ENCODE results near the gene WDSUB1. TPM values are rescaled to one million over a fixed set of nuclear protein-coding genes. Genes with fewer than 3 reads are reported as not detected.

Gene WDSUB1
- total and polyA plus RNA-seq, 2 donors (not counting 3 experiments of a cell fraction or from before 2014, with no cell fraction given): 4.0 to 4.8 TPM

GRCh38 chr2:159285433-159285832 is 1.1 kb downstream of the WDSUB1 start:
- intact Hi-C loops (cut with micrococcal nuclease) (no loop called here), dilution Hi-C loops (cut with MboI; ENCODE audit: extremely low pct_ligation_motif_present, low sequenced_read_pairs) (no loop called here)
- peaks cover 7% of the 10 kb centered on the region for H3K4me1 ChIP-seq (ENCODE audit: control insufficient read depth, extremely low read depth, insufficient read depth, low read length)
- H3K36me3 ChIP-seq (ENCODE audit: control insufficient read depth in 2 of 2, extremely low read depth in 1 of 2, insufficient read depth in 2 of 2, low read length in 2 of 2): no peaks in the 10 kb centered on the region
- no peak overlapping the region for H3K27ac ChIP-seq (ENCODE audit: insufficient read depth, low read depth, low read length)
- H3K9ac ChIP-seq (replicated peaks; ENCODE audit: extremely low read depth, insufficient read depth, low read length): no peak overlapping the region
- H3K79me2 ChIP-seq (ENCODE audit: control insufficient read depth, insufficient read depth, low read length): no peaks in the 10 kb centered on the region
- no peaks in the 10 kb centered on the region for H3K27me3 ChIP-seq (ENCODE audit: control insufficient read depth in 2 of 2, insufficient read depth in 2 of 2, low read length in 2 of 2)
- no peaks in the 10 kb centered on the region for H3K9me3 ChIP-seq (replicated peaks; ENCODE audit: control insufficient read depth, insufficient read depth, low read length)
- FAIRE-seq (no peak), DNase-seq (ENCODE audit: low read depth, low spot score) (no peak)
- ChIA-PET POLR2A (no interaction called here), CTCF (interaction anchor here (1.0 to 2.1 kb wide), 3 partner anchors 8 to 683 kb away, joined by 3 to 5 read pairs (median 4); partner anchors contain the start of gene BAZ2B)
- H3K4me2 ChIP-seq (ENCODE audit: insufficient read depth, low read length): peak overlapping the region; percentile 87
- no peak for TF ChIP-seq MAX (IDR thresholded peaks at IDR 0.05; ENCODE audit: insufficient read depth, insufficient read length)
- no peak for TF ChIP-seq GATA2 (IDR thresholded peaks at IDR 0.05; ENCODE audit: insufficient read depth, insufficient read length, low read depth, low read length)
- no peak for TF ChIP-seq MYC (IDR thresholded peaks at IDR 0.05; ENCODE audit: low read depth, low read length)
- TF ChIP-seq JUN (IDR thresholded peaks at IDR 0.05; ENCODE audit: borderline replicate concordance, insufficient read depth, insufficient read length, low read depth): no peak
- no peak for TF ChIP-seq POLR2A (IDR thresholded peaks at IDR 0.05; ENCODE audit: low read depth, low read length)
- no TSS peak for BruUV-seq (replicated peaks)
- H3K4me3 ChIP-seq (replicated peaks in 1 of 3; ENCODE audit: insufficient read depth in 1 of 3, low read depth in 1 of 3, low read length in 3 of 3): peak overlapping the region in 2 of 3 experiments; percentile 61 to 73
- H3K9me1 ChIP-seq (replicated peaks; ENCODE audit: control insufficient read depth, extremely low read depth, insufficient read depth, low read length): no peaks in the 10 kb centered on the region
- H4K20me1 ChIP-seq (replicated peaks; ENCODE audit: control insufficient read depth, extremely low read depth, insufficient read depth, low read length): no peaks in the 10 kb centered on the region
- H2AFZ ChIP-seq (ENCODE audit: low read depth, low read length): peak overlapping the region; percentile 94

- H3K27ac ChIP-seq (ENCODE audit: insufficient read depth, low read depth, low read length): no peak overlapping the region
- ChIA-PET POLR2A (no interaction called here), CTCF (interaction anchor here (1.0 to 2.2 kb wide), 3 partner anchors 12 to 28 kb away, joined by 3 to 12 read pairs (median 3); no protein-coding TSS in a partner anchor)
- H3K9me3 ChIP-seq (replicated peaks; ENCODE audit: control insufficient read depth, insufficient read depth, low read length): no peaks in the 10 kb centered on the region
- no peaks in the 10 kb centered on the region for H4K20me1 ChIP-seq (replicated peaks; ENCODE audit: control insufficient read depth, extremely low read depth, insufficient read depth, low read length)
- FAIRE-seq: no peak
- intact Hi-C loops (cut with micrococcal nuclease): no loop called here
- H3K9ac ChIP-seq (replicated peaks; ENCODE audit: extremely low read depth, insufficient read depth, low read length): no peak overlapping the region
- H3K4me1 ChIP-seq (ENCODE audit: control insufficient read depth, extremely low read depth, insufficient read depth, low read length): peaks cover 7% of the 10 kb centered on the region
- H2AFZ ChIP-seq (ENCODE audit: low read depth, low read length): no peak overlapping the region
- TF ChIP-seq MYC (IDR thresholded peaks at IDR 0.05; ENCODE audit: low read depth, low read length) (no peak), FOS (IDR thresholded peaks at IDR 0.05; ENCODE audit: borderline replicate concordance, insufficient read depth, low read length) (no peak), POLR2AphosphoS5 (IDR thresholded peaks at IDR 0.05; ENCODE audit: insufficient read depth, low read depth, low read length) (no peak), JUN (IDR thresholded peaks at IDR 0.05; ENCODE audit: borderline replicate concordance, insufficient read depth, insufficient read length, low read depth) (no peak)
- H3K36me3 ChIP-seq (ENCODE audit: control insufficient read depth in 2 of 2, extremely low read depth in 1 of 2, insufficient read depth in 2 of 2, low read length in 2 of 2): no peaks in the 10 kb centered on the region
- no peak overlapping the region for H3K4me3 ChIP-seq (replicated peaks in 1 of 3; ENCODE audit: insufficient read depth in 1 of 3, low read depth in 1 of 3, low read length in 3 of 3)
- H3K27me3 ChIP-seq (ENCODE audit: control insufficient read depth in 2 of 2, insufficient read depth in 2 of 2, low read length in 2 of 2): no peaks in the 10 kb centered on the region
- no TSS peak for BruUV-seq (replicated peaks)
- H3K4me2 ChIP-seq (ENCODE audit: insufficient read depth, low read length): no peak overlapping the region
- H3K79me2 ChIP-seq (ENCODE audit: control insufficient read depth, insufficient read depth, low read length): no peaks in the 10 kb centered on the region
- H3K9me1 ChIP-seq (replicated peaks; ENCODE audit: control insufficient read depth, extremely low read depth, insufficient read depth, low read length): peaks cover 2% of the 10 kb centered on the region
- no peak for DNase-seq (ENCODE audit: low read depth, low spot score)
- dilution Hi-C loops (cut with MboI; ENCODE audit: extremely low pct_ligation_motif_present, low sequenced_read_pairs): no loop called here
These were observed 3.0 kb downstream of the WDSUB1 start for GRCh38 chr2:159283529-159283928.
